NCI-H345 treated with DMSO at 0.1 percent for 48 hours (cell line): Measurements from ENCODE around the gene TK2.

Source experiments
- DNase-seq: peaks from one replicate; lab custom pipeline; 2025; ENCODE audit not compliant: unreplicated experiment; lab: John Stamatoyannopoulos, UW

TK2 gene

DNA sequence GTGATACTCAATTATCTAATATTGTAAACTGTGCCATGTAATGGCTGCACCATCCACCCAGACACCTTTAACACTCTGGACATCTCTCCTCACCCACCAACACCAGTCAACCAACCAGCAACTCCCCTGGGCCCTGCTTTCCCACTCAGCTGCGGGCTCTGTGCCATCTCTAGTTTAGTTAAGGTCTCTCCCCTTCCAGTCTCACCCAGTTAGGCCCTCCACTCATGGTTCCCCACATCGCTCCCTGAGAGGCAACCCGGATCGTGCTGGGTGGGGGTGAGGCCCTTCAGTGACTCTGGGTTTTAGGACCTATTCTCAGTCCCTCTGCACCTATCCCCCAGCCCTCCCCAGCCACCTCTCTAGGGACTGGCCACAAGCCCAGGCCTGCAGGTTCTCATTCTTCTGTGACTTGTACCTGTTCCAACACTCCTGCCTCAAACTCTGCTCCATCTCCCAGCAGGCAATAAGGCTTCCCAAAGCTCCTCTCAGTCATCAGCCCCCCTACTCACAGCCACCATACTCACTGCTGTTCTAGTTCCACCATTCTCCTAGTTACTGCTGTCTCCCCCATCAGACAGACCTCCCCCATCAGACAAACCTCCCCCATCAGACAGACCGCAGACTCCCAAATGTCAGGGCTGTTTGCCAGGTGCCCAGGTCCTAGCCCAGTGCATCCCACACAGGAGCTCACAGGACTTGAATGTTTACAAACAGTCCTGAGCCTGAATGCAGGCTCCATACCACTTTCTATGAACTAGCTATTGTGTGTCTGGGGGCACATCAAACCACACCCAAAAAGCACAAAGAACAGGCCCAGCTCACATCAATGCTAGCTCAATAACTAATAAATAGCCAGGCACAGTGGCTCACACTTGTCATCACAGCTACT, 2.6 kb downstream of the TK2 start:
- no peak for DNase-seq

DNA sequence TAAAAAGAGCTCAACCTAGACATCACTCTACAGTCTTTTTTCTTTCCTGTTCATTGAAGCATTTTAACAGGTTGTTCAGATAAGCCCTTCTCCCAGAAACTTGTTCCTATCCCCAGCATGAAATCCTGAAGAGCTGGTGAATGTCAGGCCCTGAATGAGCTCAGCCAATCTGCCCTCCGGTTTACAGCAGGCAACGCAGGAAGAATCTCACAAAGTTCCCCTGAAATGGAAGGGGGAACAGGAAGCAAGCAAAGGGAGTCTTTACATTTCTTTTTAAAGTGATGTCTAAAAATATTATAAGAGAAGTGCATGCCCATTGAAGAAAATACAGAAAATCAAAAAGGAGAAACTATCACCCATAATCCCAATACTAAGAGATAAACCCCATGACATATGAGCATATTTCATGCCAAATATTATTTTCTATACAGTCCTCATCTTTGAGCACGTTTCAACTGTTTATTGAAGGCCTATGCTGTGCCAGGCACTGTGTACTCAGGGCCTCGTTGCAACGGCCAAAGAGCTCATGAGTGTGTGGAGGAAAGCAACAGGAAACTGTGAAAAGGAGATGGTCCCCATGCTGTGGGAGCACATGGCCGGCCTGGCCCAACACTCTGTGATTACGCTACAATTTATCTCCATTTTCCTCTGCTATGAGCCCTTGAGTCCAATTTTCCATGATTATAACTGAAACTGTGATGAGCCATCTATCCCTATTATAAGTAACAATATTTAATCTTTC, 5.7 kb downstream of the TK2 start:
- DNase-seq, result no peak

DNA sequence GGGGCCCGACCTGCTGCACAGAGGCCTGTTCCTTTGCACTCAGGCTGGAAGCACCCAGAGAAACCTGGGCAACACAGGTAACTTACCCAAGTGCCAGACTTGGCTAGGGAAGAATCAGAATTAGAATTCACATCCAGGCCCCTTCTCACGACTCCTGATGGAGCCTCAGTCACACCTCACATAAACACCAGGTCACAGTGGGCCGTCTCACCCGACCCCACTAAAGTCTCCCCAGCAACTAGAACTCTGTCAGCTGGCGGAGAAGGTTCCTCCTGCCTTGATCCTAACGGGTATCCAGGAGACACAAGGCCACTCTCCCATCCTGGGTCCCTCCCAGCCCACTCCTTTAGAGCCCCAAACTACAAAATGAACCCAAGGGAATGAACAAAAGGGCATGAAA, 6.4 kb downstream of the TK2 start:
- DNase-seq, result no peak

DNA sequence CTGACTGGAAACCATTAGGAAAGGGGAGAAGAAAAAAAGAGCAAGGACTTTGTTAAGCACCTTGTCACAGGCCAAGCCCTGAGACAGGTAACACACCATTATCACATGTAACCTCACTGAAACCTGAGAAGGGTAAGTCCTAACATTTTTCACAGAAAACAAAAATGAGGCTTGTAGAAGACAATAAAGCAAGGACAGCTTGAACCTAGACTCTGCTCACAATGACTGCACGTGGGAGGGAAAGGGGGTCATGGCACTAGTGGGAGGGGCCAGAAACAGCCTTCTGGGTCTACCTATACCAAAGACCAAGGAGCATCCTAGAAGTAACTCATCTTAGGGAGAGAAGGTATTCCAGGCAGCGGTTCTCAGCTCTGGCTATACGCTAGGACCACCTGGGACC, 7.5 kb downstream of the TK2 start:
- no peak for DNase-seq

DNA sequence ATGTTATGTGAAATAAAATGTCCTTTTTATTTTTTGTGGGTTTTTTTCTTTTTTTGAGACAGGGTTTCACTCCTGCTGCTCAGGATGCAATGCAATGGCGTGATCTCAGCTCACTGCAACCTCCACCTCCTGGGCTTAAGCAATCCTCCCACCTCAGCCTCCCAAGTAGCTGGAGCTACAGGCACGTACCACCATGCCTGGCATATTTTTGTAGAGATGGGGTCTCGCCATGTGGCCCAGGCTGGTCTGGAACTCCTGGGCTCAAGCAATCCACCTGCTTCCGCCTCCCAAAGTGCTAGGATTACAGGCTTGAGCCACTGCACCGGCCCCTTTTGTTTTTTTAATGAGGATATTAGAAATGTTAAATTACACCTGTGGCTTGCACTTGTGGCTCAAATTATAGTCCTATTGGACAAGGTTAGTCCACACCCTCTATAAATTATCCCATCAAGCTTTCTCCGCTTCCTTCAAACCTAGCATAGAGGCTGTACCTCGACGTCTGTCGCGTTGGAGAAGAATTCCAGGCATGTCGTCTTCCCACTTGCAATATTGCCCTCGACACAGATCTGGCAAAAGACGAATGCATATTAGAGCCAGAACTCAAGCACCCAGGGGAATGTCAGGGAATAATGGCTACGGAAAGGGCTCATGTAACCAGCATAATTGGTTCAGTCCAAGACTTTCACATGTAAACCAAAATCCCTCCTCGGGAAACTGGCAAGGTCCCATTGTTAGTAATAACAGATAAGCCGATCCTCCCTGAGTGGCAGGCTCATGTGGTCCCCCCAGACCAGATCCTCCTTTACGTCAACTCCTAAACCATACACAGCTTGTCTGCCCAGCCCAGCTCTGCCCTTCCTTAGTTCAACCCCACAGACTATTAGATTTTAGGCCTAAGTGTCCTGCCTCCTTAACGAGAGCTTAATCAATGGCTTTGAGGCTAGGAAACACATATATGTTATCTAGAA, 8.2 kb downstream of the TK2 start:
- no peak for DNase-seq

DNA sequence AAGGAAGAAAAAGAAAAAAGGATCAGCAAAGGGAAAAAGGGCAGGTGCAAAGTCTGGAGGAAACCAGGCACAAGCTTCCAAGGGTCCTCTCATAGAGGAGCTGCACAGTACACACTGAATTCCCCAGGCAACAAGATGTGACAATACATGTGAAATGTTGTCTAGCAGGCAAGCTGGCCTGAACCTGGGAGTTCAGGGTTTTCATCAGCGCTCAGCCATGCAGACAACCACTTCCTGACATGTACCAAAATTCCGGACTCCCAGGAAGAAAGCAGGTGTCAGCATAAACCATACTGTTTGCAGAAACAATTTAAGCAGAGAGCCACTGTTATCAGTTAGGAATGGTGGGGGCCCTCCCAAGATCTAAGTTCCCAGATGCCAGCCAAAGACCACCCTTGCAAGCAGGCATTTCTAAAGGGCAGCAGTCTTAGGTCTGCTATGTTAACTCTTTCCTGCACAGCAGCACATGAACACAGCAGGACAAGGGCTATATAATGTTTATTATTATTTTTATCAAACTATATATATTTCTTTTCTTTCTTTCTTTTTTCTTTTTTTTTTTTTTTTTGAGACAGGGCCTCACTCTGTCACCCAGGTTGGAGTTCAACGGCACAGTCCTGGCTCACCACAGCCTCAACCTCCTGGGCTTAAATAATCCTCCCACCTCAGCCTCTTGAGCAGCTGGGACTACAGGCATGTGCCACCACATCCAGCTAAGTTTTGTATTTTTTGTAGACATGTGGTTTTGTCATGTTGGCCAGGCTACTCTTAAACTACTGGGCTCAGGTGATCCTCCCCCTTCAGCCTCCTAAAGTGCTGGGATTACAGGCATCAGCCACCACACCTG, 10.1 kb downstream of the TK2 start:
- DNase-seq, result peak; percentile 18

DNA sequence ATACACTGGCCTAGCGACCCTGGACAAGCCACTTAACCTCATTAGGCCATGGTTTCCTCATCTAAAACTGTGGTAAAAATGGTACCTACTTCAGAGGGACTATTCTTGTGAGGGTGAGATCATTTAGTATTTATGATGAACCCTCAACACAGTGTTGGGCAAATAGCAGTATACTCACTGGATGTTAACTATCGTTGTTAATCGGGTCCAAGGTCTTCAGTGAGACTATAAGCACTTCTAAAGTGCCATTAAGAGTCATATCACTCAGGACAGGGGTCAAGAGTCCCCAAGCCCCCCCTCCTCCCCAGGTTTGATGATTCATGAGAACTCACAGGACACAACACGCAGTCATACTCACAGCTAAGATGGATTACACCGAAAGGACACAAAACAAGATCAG, 11.0 kb downstream of the TK2 start:
- DNase-seq, result no peak

DNA sequence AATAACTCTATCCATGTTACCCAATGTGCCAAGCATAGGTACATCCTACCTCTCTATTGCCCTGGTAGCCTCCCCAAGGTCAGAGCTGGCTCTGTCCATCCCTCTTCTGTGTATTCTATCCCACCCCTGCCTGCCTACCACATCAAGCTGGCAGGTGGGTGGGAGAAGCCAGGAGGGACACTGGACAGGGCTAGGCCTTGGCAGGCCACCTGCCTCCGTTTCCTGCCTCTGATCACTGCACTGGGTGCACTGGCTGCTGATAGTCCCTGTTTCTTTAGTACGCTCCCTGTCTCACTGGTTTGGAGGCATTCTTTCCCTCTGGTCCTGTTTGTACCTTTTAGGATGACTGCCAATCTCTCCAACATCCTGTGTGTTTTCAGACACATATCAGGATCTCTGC, 12.7 kb downstream of the TK2 start:
- DNase-seq, result no peak

DNA sequence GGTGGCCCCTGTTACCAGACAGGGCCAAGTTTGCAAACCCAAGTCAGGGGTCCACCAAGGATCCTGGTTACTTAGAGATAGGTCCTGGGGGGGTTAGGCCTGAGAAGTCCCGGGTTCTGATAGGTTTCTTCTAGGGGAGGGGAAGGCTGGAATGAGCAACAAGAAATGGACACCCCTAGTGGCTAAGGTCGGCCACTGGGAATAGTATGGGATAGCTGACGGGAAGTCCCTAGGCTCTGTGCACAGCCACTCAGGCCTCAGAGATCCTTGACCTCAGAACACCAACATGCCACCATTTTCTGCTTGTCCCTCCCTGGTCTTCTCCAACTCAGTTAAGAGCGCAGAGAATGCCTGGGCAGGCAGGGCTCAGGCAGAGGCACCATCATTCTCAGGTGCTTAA, 13.4 kb downstream of the TK2 start:
- DNase-seq, result no peak

DNA sequence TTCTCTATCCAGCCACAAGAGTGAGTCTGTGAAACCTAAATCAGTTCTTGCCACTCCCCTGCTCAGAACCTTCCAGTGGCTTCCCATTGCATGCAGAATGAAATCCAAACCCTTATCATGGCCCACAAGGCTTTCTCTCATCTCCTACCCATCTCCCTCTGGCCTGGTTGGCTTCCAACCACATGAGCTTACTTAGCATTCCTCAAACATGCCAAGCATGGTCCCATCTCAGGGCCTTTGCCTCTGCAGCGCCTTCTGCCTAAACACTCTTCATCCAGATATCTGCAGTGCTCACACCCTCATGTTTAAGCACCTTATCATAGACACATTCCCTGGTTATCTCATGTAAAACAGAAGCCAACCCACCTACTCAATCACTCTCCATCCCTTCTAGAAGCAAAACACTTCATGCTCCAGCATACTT, 15.5 kb downstream of the TK2 start:
- no peak for DNase-seq

DNA sequence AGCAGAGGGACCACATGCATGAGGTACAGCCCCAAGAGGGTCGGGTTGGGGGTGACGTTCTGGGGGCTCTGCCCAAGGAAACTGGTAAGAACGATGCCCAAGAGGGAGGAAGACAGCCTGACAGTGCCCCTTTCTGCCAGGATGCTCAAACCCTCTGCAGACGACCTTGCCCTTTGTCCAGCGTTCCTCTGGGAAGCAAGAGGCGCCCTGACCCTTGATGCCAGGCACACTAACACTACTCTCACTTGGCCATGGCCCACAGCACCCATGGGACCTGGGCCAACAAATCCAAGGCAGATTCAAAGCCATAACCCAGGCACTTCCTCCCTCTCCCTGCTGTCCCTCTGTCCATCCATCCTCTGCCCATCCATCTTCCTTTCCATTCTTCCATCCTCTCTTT, 20.4 kb downstream of the TK2 start:
- DNase-seq, result no peak

DNA sequence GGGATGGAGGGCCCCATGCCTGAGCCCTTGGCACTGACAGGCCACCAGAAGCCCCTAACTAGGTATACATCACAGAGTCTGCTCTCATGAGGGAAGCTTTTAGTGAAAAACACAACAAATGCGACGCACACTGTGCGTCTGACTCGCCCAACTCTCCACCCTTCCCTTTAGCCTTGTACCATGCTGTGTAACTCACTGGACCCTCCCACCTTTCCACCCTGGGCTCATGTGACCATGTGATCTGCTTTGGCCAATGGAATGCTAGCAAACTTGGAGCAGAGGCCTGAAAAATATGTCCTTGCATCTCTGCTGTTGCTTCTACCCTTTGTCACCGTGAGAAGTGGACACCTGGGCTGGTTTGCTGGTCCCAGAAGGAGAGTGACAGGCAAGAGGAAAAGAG, 21.6 kb downstream of the TK2 start:
- no peak for DNase-seq

DNA sequence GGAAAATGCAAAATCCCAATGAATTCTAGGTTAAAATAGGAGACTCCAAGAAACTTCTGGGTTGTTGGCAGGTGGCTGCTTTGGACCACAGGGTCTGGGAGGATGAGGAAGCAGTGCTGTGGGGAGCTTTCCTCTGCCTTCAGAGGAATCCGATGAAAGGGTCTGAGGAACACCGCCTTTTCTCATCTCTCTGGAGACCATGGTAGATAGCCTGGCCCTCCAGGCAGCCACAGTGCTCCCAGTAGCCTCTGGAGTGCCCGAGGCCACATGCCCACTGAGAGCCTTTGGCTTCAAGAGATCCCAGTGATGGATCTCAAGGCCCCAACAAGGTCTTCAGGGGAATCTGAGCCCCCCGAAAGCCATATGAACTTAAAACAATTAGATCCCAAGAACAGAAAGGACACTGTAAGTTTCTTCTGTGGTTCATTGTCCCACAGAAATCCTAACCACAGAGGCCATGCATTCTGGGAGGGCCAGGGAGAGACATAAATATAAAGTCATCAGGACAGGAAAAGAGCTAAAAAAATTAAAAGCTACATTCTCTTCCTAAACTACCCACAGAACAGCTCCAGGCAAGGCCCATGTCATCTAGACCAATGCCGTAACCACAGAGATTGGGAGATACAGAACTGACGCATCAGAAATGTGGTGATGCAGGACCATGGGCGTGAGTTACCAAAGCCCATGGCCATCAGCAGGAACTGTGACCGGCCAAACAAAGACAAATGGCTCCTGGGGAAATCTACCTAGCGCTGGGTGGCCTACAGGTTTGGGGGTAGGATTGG, 24.3 kb downstream of the TK2 start:
- DNase-seq, result no peak

DNA sequence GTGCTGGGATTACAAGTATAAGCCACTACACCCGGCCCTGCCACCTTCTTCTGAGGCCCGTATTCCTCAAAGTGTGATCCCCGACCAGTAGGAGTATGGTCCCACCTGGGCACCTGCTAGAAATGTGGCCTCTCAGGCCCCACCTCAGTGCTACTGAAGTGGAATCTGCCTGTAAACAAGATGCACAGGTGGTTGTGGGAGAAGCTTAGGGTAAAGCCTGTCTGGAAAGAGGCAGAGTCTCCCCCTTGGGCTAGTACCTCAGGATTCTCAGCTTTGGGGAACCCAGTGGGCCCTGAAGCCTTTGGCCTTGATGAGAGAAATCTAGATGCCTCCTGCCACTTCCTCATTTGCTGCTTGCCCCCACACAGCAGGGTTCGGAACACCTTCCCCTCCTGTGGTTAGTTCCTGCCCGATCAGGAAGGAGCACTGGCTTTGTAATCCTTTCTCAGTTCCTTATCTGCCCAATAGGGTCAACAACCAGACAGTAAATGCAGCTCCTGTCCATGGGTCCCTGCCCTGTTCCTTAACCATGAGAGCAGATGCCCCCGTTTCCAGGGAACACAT, 25.2 kb downstream of the TK2 start:
- DNase-seq, result no peak

DNA sequence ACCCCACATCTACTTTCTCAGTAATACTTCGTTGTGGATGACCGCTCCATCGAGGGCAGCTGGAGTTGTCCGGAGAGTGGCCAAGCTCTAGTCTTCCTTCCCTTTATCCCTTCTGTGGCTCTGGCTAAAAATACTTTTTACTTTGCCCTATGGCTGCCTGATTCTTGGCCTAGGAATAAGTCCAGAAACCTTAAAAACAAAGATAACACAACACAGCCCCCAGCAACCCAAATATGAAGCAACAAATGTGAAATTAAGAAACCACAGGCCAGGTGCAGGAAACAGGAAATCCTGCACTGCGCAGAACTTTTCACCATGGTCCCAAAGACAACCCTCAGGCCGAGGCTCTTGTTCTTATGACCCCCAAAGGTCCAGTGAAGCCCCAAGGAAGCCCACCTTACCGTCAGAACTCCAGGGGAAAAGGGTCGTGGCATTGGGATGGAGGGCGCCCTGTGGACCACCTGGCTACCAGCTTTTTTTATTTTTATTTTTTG, 26.0 kb downstream of the TK2 start:
- DNase-seq, result no peak

DNA sequence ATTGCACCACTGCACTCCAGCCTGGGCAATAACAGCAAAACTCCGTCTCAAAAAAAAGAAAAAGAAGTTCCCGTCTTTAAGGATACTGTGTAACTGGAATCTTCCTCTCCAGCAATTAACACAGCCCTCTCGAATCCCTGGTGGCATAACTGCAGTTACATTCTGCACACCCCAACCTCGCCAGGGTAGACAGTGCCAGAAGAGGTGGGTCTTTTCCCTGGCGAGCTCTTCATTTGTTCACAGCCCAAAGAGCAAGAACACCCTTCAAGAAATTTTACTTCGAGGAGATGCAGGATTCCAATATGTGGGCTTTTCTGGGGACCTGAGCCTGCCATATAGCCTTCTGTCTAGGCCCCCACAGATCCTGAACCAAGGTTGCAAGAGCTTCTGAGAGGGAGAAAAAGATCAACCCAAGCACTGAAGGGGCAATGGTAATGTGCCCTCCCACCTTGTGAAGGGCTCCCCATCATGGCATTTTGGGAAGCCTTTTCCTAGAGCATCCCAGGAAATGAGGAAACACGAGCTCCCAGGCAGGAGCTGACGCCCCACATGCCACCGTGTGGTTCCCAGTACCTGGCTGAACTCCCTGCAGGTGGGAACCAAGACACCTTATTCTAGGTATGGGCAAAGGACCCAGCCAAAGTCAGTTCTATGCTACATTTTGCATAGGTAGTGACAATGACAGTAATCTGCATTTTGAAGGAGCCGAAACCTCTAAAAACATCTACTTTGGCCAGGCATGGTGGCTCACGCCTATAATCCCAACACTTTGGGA, 26.9 kb downstream of the TK2 start:
- no peak for DNase-seq

DNA sequence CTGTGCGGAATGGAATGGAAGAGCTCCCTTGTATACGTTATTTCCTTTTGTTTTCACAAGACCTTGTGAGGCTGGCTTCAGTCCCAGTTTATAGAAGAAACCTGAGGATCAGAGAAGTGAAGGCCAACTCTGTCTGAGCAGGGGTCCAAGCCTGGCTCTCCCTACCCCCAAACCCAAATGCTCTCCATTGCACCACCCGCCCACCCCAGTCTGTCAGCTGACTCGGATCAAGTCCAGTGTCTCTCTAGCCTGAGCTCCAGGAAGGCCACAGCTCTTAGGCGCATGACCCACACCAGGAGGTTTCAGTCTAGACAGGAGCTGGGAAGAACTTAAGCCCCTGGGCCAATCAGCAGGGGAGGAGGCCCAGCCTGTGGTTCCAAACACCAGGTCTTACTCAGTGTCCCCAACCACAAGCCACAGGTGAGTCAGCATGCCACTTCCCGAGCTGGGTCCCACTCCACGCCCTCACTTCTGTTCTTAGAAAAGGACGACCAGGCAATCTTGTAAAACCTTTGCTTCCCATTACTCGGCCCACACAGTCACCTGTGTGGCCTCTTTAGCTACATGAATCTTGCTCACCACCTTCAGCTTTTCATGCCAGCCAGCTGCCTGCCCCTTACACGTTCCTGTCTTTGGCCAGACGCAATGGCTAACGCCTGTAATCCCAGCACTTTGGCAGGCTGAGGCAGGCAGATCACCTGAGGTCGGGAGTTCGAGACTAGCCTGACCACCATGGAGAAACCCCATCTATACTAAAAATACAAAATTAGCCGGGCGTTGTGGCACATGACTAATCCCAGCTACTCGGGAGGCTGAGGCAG, 27.8 kb downstream of the TK2 start:
- DNase-seq, result no peak
